WTC11 (cell line): ENCODE measurements around the gene FANCE. TPM values are rescaled to one million over a fixed set of nuclear protein-coding genes. Genes with fewer than 3 reads are reported as not detected.

Experiments
- ATAC-seq: fragments of 200-7000 bp; cut with Tn5 transposase; 2 replicates; pipeline ENCODE4 v1.10.0; 2021; ENCODE audit warnings: mild to moderate bottlenecking, moderate library complexity
- CTCF ChIA-PET: fragments of 300-600 bp; sonication (Branson Sonifier 250); formaldehyde crosslinking; loops from one replicate; lab custom pipeline; 2021; ENCODE audit warnings: antibody characterized with exemption; lab: Charles Lee
- POLR2A ChIA-PET: fragments of 350-600 bp; sonication (Branson Sonifier 250); formaldehyde crosslinking; loops from one replicate; lab custom pipeline; 2021; ENCODE audit warnings: antibody characterized with exemption; lab: Charles Lee
- DNase-seq: peaks from one replicate; pipeline ENCODE4 v3.0.0; 2021; ENCODE audit warnings: low spot score
- H3K27ac Mint-ChIP-seq: 2 replicates; pipeline ENCODE4 v1.8.0; 2021; ENCODE audit warnings: mixed read lengths
- H3K27me3 Mint-ChIP-seq: 2 replicates; pipeline ENCODE4 v1.8.0; 2021; ENCODE audit warnings: low read depth, mild to moderate bottlenecking, moderate library complexity, mixed read lengths
- H3K36me3 Mint-ChIP-seq: 2 replicates; pipeline ENCODE4 v1.8.0; 2021; ENCODE audit warnings: mixed read lengths
- H3K4me1 Mint-ChIP-seq: 2 replicates; pipeline ENCODE4 v1.8.0; 2022; ENCODE audit warnings: mixed read lengths
- H3K4me3 Mint-ChIP-seq: 2 replicates; pipeline ENCODE4 v1.8.0; 2021; ENCODE audit warnings: mild to moderate bottlenecking, moderate library complexity, mixed read lengths
- H3K9me3 Mint-ChIP-seq: 2 replicates; pipeline ENCODE4 v1.8.0; 2021; ENCODE audit warnings: mixed read lengths
- ATF1 ChIP-seq: sonication (generic); formaldehyde crosslinking; IDR thresholded peaks from 2 replicates; pipeline ENCODE4 v1.8.1; 2023; ENCODE audit warnings: mild to moderate bottlenecking, moderate library complexity, missing genetic modification reagents
- ATF6 ChIP-seq: sonication (generic); formaldehyde crosslinking; IDR thresholded peaks from 2 replicates; pipeline ENCODE4 v1.8.1; 2023; ENCODE audit warnings: mild to moderate bottlenecking, missing genetic modification reagents
- CBFB ChIP-seq: sonication (generic); formaldehyde crosslinking; IDR thresholded peaks from 2 replicates; pipeline ENCODE4 v1.8.1; 2022; ENCODE audit warnings: mild to moderate bottlenecking, low read depth, missing genetic modification reagents
- E2F5 ChIP-seq: sonication (generic); formaldehyde crosslinking; IDR thresholded peaks from 2 replicates; pipeline ENCODE4 v1.8.1; 2022; ENCODE audit warnings: mild to moderate bottlenecking, moderate library complexity, missing genetic modification reagents
- EMX1 ChIP-seq: fragments of 250-450 bp; sonication (Bioruptor Pico); IDR thresholded peaks from 2 replicates; pipeline ENCODE4 v1.8.0; 2021; ENCODE audit warnings: mild to moderate bottlenecking
- ETV6 ChIP-seq: sonication (generic); formaldehyde crosslinking; IDR thresholded peaks from 2 replicates; pipeline ENCODE4 v1.8.1; 2022; ENCODE audit warnings: mild to moderate bottlenecking, missing genetic modification reagents
- GABPB1 ChIP-seq: sonication (generic); formaldehyde crosslinking; IDR thresholded peaks from 2 replicates; pipeline ENCODE4 v1.8.1; 2023; ENCODE audit warnings: mild to moderate bottlenecking, missing genetic modification reagents
- PRRX2 ChIP-seq: fragments of 250-450 bp; sonication (Bioruptor Pico); IDR thresholded peaks from 2 replicates; pipeline ENCODE4 v1.8.0; 2021; ENCODE audit warnings: mild to moderate bottlenecking
- RELA ChIP-seq: sonication (generic); formaldehyde crosslinking; IDR thresholded peaks from 2 replicates; pipeline ENCODE4 v1.8.1; 2022; ENCODE audit warnings: missing genetic modification reagents, mild to moderate bottlenecking, borderline replicate concordance
- SOX15 ChIP-seq: fragments of 250-450 bp; sonication (Bioruptor Pico); IDR thresholded peaks from 2 replicates; pipeline ENCODE4 v1.9.0; 2021; ENCODE audit warnings: mild to moderate bottlenecking
- TCF7 ChIP-seq: sonication (generic); formaldehyde crosslinking; IDR thresholded peaks from 2 replicates; pipeline ENCODE4 v1.8.0; 2022; ENCODE audit warnings: mild to moderate bottlenecking, low read depth, missing genetic modification reagents, moderate library complexity
- TEAD1 ChIP-seq: sonication (generic); formaldehyde crosslinking; IDR thresholded peaks from 2 replicates; pipeline ENCODE4 v1.8.0; 2022; ENCODE audit warnings: mild to moderate bottlenecking, missing genetic modification reagents
- ZNF317 ChIP-seq: sonication (generic); formaldehyde crosslinking; IDR thresholded peaks from 2 replicates; pipeline ENCODE4 v1.8.1; 2023; ENCODE audit warnings: low read depth, mild to moderate bottlenecking, moderate library complexity, missing genetic modification reagents, borderline replicate concordance
- total RNA-seq: library from RNA; stranded (reverse); gene quantifications from 3 replicates; pipeline ENCODE4 v1.2.3, GENCODE V29; 2021
- TF ChIP-seq, protein P1 (sequence below): sonication (generic); formaldehyde crosslinking; IDR thresholded peaks from 2 replicates; pipeline ENCODE4 v1.8.0; 2023; ENCODE audit warnings: missing genetic modification reagents
- TF ChIP-seq, protein P2 (sequence below): sonication (generic); formaldehyde crosslinking; IDR thresholded peaks from 2 replicates; pipeline ENCODE4 v1.8.0; 2023; ENCODE audit warnings: missing genetic modification reagents, mild to moderate bottlenecking, borderline replicate concordance
- TF ChIP-seq, protein P3 (sequence below): sonication (generic); formaldehyde crosslinking; IDR thresholded peaks from 2 replicates; pipeline ENCODE4 v1.8.1; 2022; ENCODE audit warnings: mild to moderate bottlenecking, missing genetic modification reagents, moderate library complexity, borderline replicate concordance
- TF ChIP-seq, protein P4 (sequence below): fragments of 250-450 bp; sonication (Bioruptor Pico); conservative IDR thresholded peaks from 2 replicates; pipeline ENCODE4 v1.9.0; 2021; ENCODE audit warnings: mild to moderate bottlenecking

FANCE gene
- total RNA-seq, 1 experiment from 2014 or later: 22.3 TPM

DNA sequence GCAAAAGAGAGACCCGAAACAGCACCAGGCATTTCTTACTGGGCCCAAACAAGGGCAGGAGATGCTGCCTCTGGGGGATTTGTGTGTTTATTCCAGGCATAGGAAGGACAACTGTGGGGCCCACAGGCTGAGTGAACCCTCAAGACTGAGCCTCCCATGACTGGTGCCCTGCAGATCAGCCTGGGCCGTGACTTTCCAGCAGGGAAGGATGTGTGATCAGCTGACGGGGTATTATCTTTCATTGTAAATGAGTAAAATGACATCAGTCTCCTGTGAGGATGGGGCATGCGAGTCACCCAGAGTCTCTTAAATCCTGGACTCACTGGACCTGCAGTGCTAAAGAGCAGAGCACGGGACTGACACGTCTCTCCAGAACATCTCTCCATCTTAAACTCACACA lies 48.6 kb downstream of the FANCE start:
- H3K27me3 Mint-ChIP-seq: peaks cover 17% of the 10 kb centered on the region
- H3K36me3 Mint-ChIP-seq: no peaks in the 10 kb centered on the region
- ATAC-seq (no peak), DNase-seq (no peak)
- H3K4me3 Mint-ChIP-seq: no peak overlapping the region
- no peaks in the 10 kb centered on the region for H3K9me3 Mint-ChIP-seq
- H3K27ac Mint-ChIP-seq: no peak overlapping the region; the same call in 1 of the 2 replicates
- POLR2A ChIA-PET: interaction anchor here (0.6 kb wide), 1 partner anchor 29 kb away, joined by 4 read pairs; no protein-coding TSS in a partner anchor
- CTCF ChIA-PET: interaction anchor here (0.8 kb wide), 1 partner anchor 22 kb away, joined by 4 read pairs; no protein-coding TSS in a partner anchor
- TF ChIP-seq TCF7 (CRISPR knock-in tag) (no peak), ETV6 (no peak), E2F5 (CRISPR knock-in tag) (no peak), TEAD1 (no peak)
- TF ChIP-seq, protein P1, sequence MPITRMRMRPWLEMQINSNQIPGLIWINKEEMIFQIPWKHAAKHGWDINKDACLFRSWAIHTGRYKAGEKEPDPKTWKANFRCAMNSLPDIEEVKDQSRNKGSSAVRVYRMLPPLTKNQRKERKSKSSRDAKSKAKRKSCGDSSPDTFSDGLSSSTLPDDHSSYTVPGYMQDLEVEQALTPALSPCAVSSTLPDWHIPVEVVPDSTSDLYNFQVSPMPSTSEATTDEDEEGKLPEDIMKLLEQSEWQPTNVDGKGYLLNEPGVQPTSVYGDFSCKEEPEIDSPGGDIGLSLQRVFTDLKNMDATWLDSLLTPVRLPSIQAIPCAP (CRISPR knock-in tag): no peak
- TF ChIP-seq, protein P2, sequence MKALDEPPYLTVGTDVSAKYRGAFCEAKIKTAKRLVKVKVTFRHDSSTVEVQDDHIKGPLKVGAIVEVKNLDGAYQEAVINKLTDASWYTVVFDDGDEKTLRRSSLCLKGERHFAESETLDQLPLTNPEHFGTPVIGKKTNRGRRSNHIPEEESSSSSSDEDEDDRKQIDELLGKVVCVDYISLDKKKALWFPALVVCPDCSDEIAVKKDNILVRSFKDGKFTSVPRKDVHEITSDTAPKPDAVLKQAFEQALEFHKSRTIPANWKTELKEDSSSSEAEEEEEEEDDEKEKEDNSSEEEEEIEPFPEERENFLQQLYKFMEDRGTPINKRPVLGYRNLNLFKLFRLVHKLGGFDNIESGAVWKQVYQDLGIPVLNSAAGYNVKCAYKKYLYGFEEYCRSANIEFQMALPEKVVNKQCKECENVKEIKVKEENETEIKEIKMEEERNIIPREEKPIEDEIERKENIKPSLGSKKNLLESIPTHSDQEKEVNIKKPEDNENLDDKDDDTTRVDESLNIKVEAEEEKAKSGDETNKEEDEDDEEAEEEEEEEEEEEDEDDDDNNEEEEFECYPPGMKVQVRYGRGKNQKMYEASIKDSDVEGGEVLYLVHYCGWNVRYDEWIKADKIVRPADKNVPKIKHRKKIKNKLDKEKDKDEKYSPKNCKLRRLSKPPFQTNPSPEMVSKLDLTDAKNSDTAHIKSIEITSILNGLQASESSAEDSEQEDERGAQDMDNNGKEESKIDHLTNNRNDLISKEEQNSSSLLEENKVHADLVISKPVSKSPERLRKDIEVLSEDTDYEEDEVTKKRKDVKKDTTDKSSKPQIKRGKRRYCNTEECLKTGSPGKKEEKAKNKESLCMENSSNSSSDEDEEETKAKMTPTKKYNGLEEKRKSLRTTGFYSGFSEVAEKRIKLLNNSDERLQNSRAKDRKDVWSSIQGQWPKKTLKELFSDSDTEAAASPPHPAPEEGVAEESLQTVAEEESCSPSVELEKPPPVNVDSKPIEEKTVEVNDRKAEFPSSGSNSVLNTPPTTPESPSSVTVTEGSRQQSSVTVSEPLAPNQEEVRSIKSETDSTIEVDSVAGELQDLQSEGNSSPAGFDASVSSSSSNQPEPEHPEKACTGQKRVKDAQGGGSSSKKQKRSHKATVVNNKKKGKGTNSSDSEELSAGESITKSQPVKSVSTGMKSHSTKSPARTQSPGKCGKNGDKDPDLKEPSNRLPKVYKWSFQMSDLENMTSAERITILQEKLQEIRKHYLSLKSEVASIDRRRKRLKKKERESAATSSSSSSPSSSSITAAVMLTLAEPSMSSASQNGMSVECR (CRISPR knock-in tag): no peak
- H3K4me1 Mint-ChIP-seq: peaks cover 34% of the 10 kb centered on the region

DNA sequence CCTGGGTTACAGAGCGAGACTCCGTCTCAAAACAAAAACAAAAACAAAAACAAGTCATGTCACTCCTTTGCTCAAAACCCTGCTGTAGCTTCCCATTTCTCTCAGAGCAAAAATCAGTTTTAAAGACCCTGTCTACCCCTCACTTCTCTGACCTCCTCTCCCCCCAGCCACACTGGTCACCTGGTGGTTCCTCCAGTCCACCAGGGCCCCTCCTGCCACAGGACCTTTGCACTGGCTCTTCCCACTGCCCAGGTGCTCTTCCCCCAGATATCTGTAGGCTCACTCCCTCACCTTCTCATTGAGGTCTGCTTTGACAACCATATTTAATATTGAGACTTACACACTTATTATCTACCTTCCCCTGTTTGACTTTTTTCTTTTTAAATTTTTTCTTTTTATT lies 49.6 kb downstream of the FANCE start:
- H3K9me3 Mint-ChIP-seq: no peaks in the 10 kb centered on the region
- H3K27me3 Mint-ChIP-seq: peaks cover 24% of the 10 kb centered on the region
- CTCF ChIA-PET: interaction anchor here (5.3 kb wide), 1 partner anchor 21 kb away, joined by 40 read pairs; no protein-coding TSS in a partner anchor
- no peak overlapping the region for H3K27ac Mint-ChIP-seq
- H3K4me1 Mint-ChIP-seq: peaks cover 41% of the 10 kb centered on the region
- DNase-seq (no peak), ATAC-seq (no peak)
- no peak overlapping the region for H3K4me3 Mint-ChIP-seq
- no peaks in the 10 kb centered on the region for H3K36me3 Mint-ChIP-seq
- TF ChIP-seq SOX15 (CRISPR knock-in tag): no peak
- TF ChIP-seq, protein P3, sequence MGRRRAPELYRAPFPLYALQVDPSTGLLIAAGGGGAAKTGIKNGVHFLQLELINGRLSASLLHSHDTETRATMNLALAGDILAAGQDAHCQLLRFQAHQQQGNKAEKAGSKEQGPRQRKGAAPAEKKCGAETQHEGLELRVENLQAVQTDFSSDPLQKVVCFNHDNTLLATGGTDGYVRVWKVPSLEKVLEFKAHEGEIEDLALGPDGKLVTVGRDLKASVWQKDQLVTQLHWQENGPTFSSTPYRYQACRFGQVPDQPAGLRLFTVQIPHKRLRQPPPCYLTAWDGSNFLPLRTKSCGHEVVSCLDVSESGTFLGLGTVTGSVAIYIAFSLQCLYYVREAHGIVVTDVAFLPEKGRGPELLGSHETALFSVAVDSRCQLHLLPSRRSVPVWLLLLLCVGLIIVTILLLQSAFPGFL (CRISPR knock-in tag): no peak
- TF ChIP-seq, all 79 proteins: peak for 0
- POLR2A ChIA-PET: no interaction called here

DNA sequence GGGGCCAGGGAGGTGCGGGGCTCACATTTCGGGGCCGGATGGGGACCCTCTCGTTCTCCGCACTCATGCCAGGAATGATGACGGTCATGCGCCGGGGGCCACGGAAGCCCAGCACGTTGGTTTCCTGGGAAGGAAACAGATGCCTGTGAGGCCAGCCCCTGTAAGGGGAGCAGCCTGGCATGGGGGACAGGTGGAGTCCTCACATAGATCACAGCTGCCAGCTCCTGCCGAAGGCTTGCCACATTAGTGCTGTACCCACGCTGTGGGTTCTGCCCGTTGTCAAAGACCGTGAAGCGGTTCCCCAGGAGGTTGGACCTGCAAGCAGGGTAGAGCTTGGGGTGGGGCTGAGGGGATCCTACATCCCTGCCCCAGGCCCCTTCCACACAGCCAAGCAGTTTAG lies 51.4 kb downstream of the FANCE start:
- no peak overlapping the region for H3K27ac Mint-ChIP-seq
- no peaks in the 10 kb centered on the region for H3K9me3 Mint-ChIP-seq
- CTCF ChIA-PET: interaction anchor here (1.3 to 5.3 kb wide), 3 partner anchors 19 to 254 kb away, joined by 3 to 40 read pairs (median 6); no protein-coding TSS in a partner anchor
- no peak for DNase-seq
- POLR2A ChIA-PET: interaction anchor here (1.4 kb wide), 1 partner anchor 30 kb away, joined by 3 read pairs; no protein-coding TSS in a partner anchor
- no peak overlapping the region for H3K4me3 Mint-ChIP-seq
- peaks cover 32% of the 10 kb centered on the region for H3K27me3 Mint-ChIP-seq
- H3K36me3 Mint-ChIP-seq: no peaks in the 10 kb centered on the region
- peaks cover 50% of the 10 kb centered on the region for H3K4me1 Mint-ChIP-seq
- ATAC-seq: no peak
- TF ChIP-seq PRRX2: no peak
- no peak for TF ChIP-seq ZNF317 (CRISPR knock-in tag)
- TF ChIP-seq EMX1 (CRISPR knock-in tag): no peak
- TF ChIP-seq RELA (CRISPR knock-in tag): no peak
- no peak for TF ChIP-seq ATF1 (CRISPR knock-in tag)
- no peak for TF ChIP-seq CBFB (CRISPR knock-in tag)
- no peak for TF ChIP-seq ATF6 (CRISPR knock-in tag)
- TF ChIP-seq, protein P3 (CRISPR knock-in tag): no peak
- TF ChIP-seq, protein P4, sequence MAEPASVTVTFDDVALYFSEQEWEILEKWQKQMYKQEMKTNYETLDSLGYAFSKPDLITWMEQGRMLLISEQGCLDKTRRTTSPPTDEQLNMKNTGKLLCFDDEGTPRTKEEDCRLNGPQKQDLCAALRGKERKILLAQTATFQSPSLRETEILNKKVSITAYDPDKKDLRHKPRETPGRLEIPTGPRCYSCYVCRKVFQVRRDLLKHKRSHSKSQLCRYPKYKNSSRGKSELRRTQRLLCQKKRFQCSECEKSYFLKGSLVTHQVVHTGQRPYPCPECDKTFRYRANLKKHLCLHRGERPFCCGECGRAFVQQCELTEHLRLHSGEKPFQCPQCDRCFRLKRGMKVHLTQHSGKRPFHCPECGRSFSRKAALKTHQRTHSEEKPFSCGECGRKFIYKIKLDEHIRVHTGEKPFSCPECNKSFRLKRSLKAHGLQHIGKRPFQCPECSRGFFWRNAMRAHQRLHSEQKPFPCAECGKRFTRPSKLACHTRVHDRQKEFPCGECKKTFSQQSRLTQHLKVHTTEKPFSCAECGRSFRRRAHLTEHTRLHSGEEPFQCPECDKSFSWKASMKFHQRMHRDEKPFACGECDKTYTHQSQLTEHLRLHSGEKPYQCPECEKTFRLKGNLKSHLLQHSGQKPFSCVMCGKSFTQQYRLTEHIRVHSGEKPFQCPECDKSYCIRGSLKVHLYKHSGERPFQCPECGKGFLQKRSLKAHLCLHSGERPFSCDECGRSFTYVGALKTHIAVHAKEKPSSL (CRISPR knock-in tag): no peak
- TF ChIP-seq GABPB1 (CRISPR knock-in tag): no peak
